DND-41 (cell line): ENCODE results near the gene TNNC1.

Experiments used
- ATAC-seq: fragments of 200-7000 bp; cut with Tn5 transposase; 3 replicates; pipeline ENCODE4 v1.9.1; 2021; ENCODE audit warnings: low read depth; ENCODE audit not compliant: insufficient read depth
- DNase-seq: peaks from one replicate; pipeline ENCODE4 v3.0.0-alpha.2; 2020
- H2AFZ ChIP-seq: 2 replicates; pipeline ENCODE4 v1.6.0; 2012; ENCODE audit warnings: low read depth, low read length
- H3K27ac ChIP-seq: 2 replicates; pipeline ENCODE4 v1.5.1; 2012; ENCODE audit warnings: low read length, inconsistent platforms
- H3K27me3 ChIP-seq: fragments of 200-600 bp; sonication (generic); 2 replicates; pipeline ENCODE4 v1.6.0; 2012; ENCODE audit warnings: low read length, mild to moderate bottlenecking, inconsistent platforms; ENCODE audit not compliant: insufficient read depth, poor library complexity
- H3K36me3 ChIP-seq: 2 replicates; pipeline ENCODE4 v1.5.1; 2012; ENCODE audit warnings: low read length, inconsistent platforms; ENCODE audit not compliant: insufficient read depth
- H3K4me1 ChIP-seq: 2 replicates; pipeline ENCODE4 v1.5.1; 2012; ENCODE audit warnings: mild to moderate bottlenecking, low read length; ENCODE audit not compliant: insufficient read depth
- H3K4me2 ChIP-seq: 2 replicates; pipeline ENCODE4 v1.6.0; 2012; ENCODE audit warnings: mild to moderate bottlenecking, moderate library complexity, low read length, inconsistent platforms; ENCODE audit not compliant: insufficient read depth
- H3K4me3 ChIP-seq, 2 experiments: fragments of 200-600 bp in 1 of 2; shearing (Covaris generic) in 1 of 2; 2 replicates each; pipeline ENCODE4 v1.5.1; 2012 to 2016; ENCODE audit warnings: inconsistent platforms in 2 of 2, low read length in 2 of 2, mild to moderate bottlenecking in 2 of 2, low read depth in 1 of 2, moderate library complexity in 1 of 2
- H3K79me2 ChIP-seq: 2 replicates; pipeline ENCODE4 v1.6.0; 2012; ENCODE audit warnings: low read length, inconsistent platforms; ENCODE audit not compliant: insufficient read depth
- H3K9ac ChIP-seq: 2 replicates; pipeline ENCODE4 v1.6.0; 2012; ENCODE audit warnings: low read depth, mild to moderate bottlenecking, inconsistent platforms, low read length, moderate library complexity
- H3K9me3 ChIP-seq: 2 replicates; pipeline ENCODE4 v1.5.1; 2012; ENCODE audit warnings: low read length, moderate library complexity, mild to moderate bottlenecking, inconsistent platforms; ENCODE audit not compliant: insufficient read depth, severe bottlenecking
- H4K20me1 ChIP-seq: 2 replicates; pipeline ENCODE4 v1.6.0; 2012; ENCODE audit warnings: low read length; ENCODE audit not compliant: insufficient read depth
- CTCF ChIP-seq: IDR thresholded peaks from 2 replicates; pipeline ENCODE4 v1.5.1; 2012; ENCODE audit warnings: borderline replicate concordance, low read length, moderate library complexity, mild to moderate bottlenecking; ENCODE audit not compliant: poor library complexity, severe bottlenecking; ENCODE audit errors: extremely low read depth
- EZH2 ChIP-seq: IDR thresholded peaks from 3 replicates; pipeline ENCODE4 v1.6.1; 2012; ENCODE audit warnings: borderline replicate concordance, low read depth, mild to moderate bottlenecking, moderate library complexity, low read length, inconsistent platforms; ENCODE audit not compliant: severe bottlenecking

TNNC1 gene

GRCh38 chr3:52403955-52404354, 49.9 kb downstream of the TNNC1 start:
- DNase-seq (no peak), ATAC-seq (no peak)
- Histone ChIP-seq H3K36me3 (peaks cover 90% of the 10 kb centered on the region), H3K4me1 (peaks cover 24% of the 10 kb centered on the region), H3K9me3 (no peaks in the 10 kb centered on the region), H3K27me3 (no peaks in the 10 kb centered on the region), H3K27ac (no peak overlapping the region), H3K79me2 (peaks cover 23% of the 10 kb centered on the region), H3K9ac (no peak overlapping the region), H2AFZ (no peak overlapping the region), H4K20me1 (peaks cover 46% of the 10 kb centered on the region), H3K4me3 (no peak overlapping the region), H3K4me2 (no peak overlapping the region)
- TF ChIP-seq CTCF (no peak), EZH2 (no peak)

GRCh38 chr3:52403271-52403841, 50.5 kb downstream of the TNNC1 start:
- Histone ChIP-seq H3K4me1 (peaks cover 18% of the 10 kb centered on the region), H3K9me3 (no peaks in the 10 kb centered on the region), H3K27ac (no peak overlapping the region), H3K79me2 (peaks cover 17% of the 10 kb centered on the region), H3K4me2 (no peak overlapping the region), H3K36me3 (peaks cover 84% of the 10 kb centered on the region), H3K4me3 (no peak overlapping the region), H3K27me3 (no peaks in the 10 kb centered on the region), H4K20me1 (peaks cover 40% of the 10 kb centered on the region), H3K9ac (no peak overlapping the region), H2AFZ (no peak overlapping the region)
- no peak for ATAC-seq
- DNase-seq: no peak
- no peak for TF ChIP-seq EZH2
- TF ChIP-seq CTCF: no peak

GRCh38 chr3:52402706-52403270, 51.1 kb downstream of the TNNC1 start:
- Histone ChIP-seq H3K27ac (no peak overlapping the region), H3K4me3 (no peak overlapping the region), H3K36me3 (peaks cover 78% of the 10 kb centered on the region), H4K20me1 (peaks cover 38% of the 10 kb centered on the region), H3K4me2 (no peak overlapping the region), H3K9me3 (no peaks in the 10 kb centered on the region), H3K9ac (no peak overlapping the region), H3K4me1 (peaks cover 13% of the 10 kb centered on the region), H3K27me3 (no peaks in the 10 kb centered on the region), H2AFZ (no peak overlapping the region), H3K79me2 (peaks cover 12% of the 10 kb centered on the region)
- DNase-seq (no peak), ATAC-seq (no peak)
- TF ChIP-seq EZH2 (no peak), CTCF (no peak)

GRCh38 chr3:52402101-52402521, 51.7 kb downstream of the TNNC1 start:
- peaks cover 72% of the 10 kb centered on the region for H3K36me3 ChIP-seq
- peaks cover 5% of the 10 kb centered on the region; the same call in 1 of the 2 replicates for H3K79me2 ChIP-seq
- H3K9me3 ChIP-seq: no peaks in the 10 kb centered on the region
- no peak for TF ChIP-seq CTCF
- no peak for TF ChIP-seq EZH2
- no peak overlapping the region for H3K4me2 ChIP-seq
- no peak overlapping the region for H3K4me3 ChIP-seq
- H2AFZ ChIP-seq: no peak overlapping the region
- H3K4me1 ChIP-seq: peaks cover 6% of the 10 kb centered on the region
- H3K27ac ChIP-seq: no peak overlapping the region
- ATAC-seq (no peak), DNase-seq (no peak)
- H3K27me3 ChIP-seq: no peaks in the 10 kb centered on the region
- H4K20me1 ChIP-seq: peaks cover 38% of the 10 kb centered on the region
- no peak overlapping the region for H3K9ac ChIP-seq
